Stimulated activated CD4-positive, alpha-beta T cell treated with anti-CD3 and anti-CD28 coated beads, Interleukin-2, amount 100 ng/mL, for 4 hours (primary cell): ENCODE results near the gene RDH12.
"Not testable (repeated sequence)": the region's sequence is repeated elsewhere in the genome, so short reads cannot be mapped to it uniquely, and the experiment has no call there.

Experiments used
- DNase-seq: peaks from one replicate; pipeline ENCODE4 v3.0.0-alpha.2; 2020; ENCODE audit warnings: low read depth

RDH12 gene

GRCh38 chr14:67701492-67701891 is at the start of gene RDH12:
Gene RDH12 (plus strand): TSS chr14:67701886. CDS start chr14:67722643, 20,757 bp downstream.
- not testable (repeated sequence) for DNase-seq

- no peak for DNase-seq
Observed at GRCh38 chr14:67652189-67652588, 49.5 kb upstream of the RDH12 start.

- DNase-seq, result no peak
Observed at GRCh38 chr14:67653651-67654280, 47.9 kb upstream of the RDH12 start.

- no peak for DNase-seq
Observed at GRCh38 chr14:67663633-67664032, 38.1 kb upstream of the RDH12 start.

GRCh38 chr14:67665868-67666267 is 35.8 kb upstream of the RDH12 start:
- DNase-seq, result no peak

- peak; percentile 5 for DNase-seq
Observed at GRCh38 chr14:67666750-67667449, 34.8 kb upstream of the RDH12 start.

GRCh38 chr14:67668559-67668958 is 33.1 kb upstream of the RDH12 start:
- no peak for DNase-seq

- DNase-seq, result no peak
Observed at GRCh38 chr14:67673451-67673850, 28.2 kb upstream of the RDH12 start.

GRCh38 chr14:67674139-67674479 is 27.6 kb upstream of the RDH12 start:
- DNase-seq, result peak; percentile 33

GRCh38 chr14:67674480-67675218 is 27.0 kb upstream of the RDH12 start, which contains the start of gene VTI1B:
Gene VTI1B (minus strand): TSS chr14:67674632. CDS start chr14:67674489, 143 bp downstream.
- DNase-seq, result peak; percentile 65

- no peak for DNase-seq
Observed at GRCh38 chr14:67675219-67675582, 26.5 kb upstream of the RDH12 start.

- DNase-seq, result no peak
Observed at GRCh38 chr14:67679006-67679405, 22.7 kb upstream of the RDH12 start.

- DNase-seq, result no peak
Observed at GRCh38 chr14:67680121-67680602, 21.5 kb upstream of the RDH12 start.

- DNase-seq, result no peak
Observed at GRCh38 chr14:67680941-67681340, 20.7 kb upstream of the RDH12 start.

GRCh38 chr14:67683842-67684241 is 17.8 kb upstream of the RDH12 start:
- no peak for DNase-seq

GRCh38 chr14:67690011-67690410 is 11.7 kb upstream of the RDH12 start:
- no peak for DNase-seq

GRCh38 chr14:67694791-67695393 is 6.8 kb upstream of the RDH12 start:
- DNase-seq, result peak; percentile 67

GRCh38 chr14:67695394-67695949 is 6.2 kb upstream of the RDH12 start, which contains the start of gene RDH11:
Gene RDH11 (minus strand): TSS chr14:67695764. CDS start chr14:67695703, 61 bp downstream.
- peak; percentile 78 for DNase-seq

GRCh38 chr14:67697006-67697405 is 4.7 kb upstream of the RDH12 start:
- no peak for DNase-seq

- DNase-seq, result no peak
Observed at GRCh38 chr14:67698179-67698578, 3.5 kb upstream of the RDH12 start.

GRCh38 chr14:67703997-67704396 is 2.3 kb downstream of the RDH12 start:
- no peak for DNase-seq

GRCh38 chr14:67704484-67705089 is 2.9 kb downstream of the RDH12 start:
- peak; percentile 12 for DNase-seq
